ENCODE results near the gene GBP3. TPM values are rescaled to one million over a fixed set of nuclear protein-coding genes. Genes with fewer than 3 reads are reported as not detected.

Gene GBP3
- total RNA-seq (2021; ENCODE audit: unreplicated experiment) (1.2 TPM), Bru-seq, nascent RNA (percentile 47 among the genes with signal in this experiment), BruChase-seq, experiment 1, labeled RNA remaining after a 6-hour chase (percentile 28 among the genes with signal in this experiment), BruChase-seq, experiment 2, labeled RNA remaining after a 2-hour chase (percentile 33 among the genes with signal in this experiment)
- polyA plus RNA-seq (2012): 0.44 and 0.85 TPM in 2 replicates
- long read RNA-seq: 0 reads

GRCh38 chr1:89022167-89022959, at the start of gene GBP3:
TSS of gene GBP3 (minus strand) at chr1:89022866. CDS start at chr1:89020721, 2,145 bp downstream.
- intact Hi-C loops (cut with micrococcal nuclease): no loop called here
- ChIA-PET RAD21 (ENCODE audit: low non-redundant PET in 1 of 2, low total read pairs in 2 of 2, uncharacterized antibody in 2 of 2, unreplicated experiment in 2 of 2) (interaction anchor here in 1 of 2 experiments (1.3 kb wide), 1 partner anchor 63 kb away, joined by 5 read pairs; no protein-coding TSS in a partner anchor), CTCF (no interaction called here), POLR2A (interaction anchor here (0.6 to 1.3 kb wide), 4 partner anchors 9 to 131 kb away, joined by 3 to 4 read pairs (median 4); no protein-coding TSS in a partner anchor)
- peak within 1 kb of the TSS; percentile 58 for H3K9ac ChIP-seq (ENCODE audit: low read length)
- peak; percentile 79 for ATAC-seq
- no TSS peak for BruUV-seq (replicated peaks)
- no peaks in the 10 kb centered on the region for H3K9me3 ChIP-seq (ENCODE audit: control insufficient read depth in 1 of 2, insufficient read depth in 1 of 2, low read depth in 1 of 2, low read length in 2 of 2)
- peak within 1 kb of the TSS; percentile 85 for H2AFZ ChIP-seq (ENCODE audit: low read depth, low read length, poor library complexity, severe bottlenecking)
- no peaks in the 10 kb centered on the region for H3K36me3 ChIP-seq (ENCODE audit: control insufficient read depth in 1 of 2, insufficient read depth in 2 of 2, low read length in 2 of 2)
- peaks cover 8 to 20% of the 10 kb centered on the region in 2 experiments; a peak in 3 of 4 replicates for H3K4me1 ChIP-seq (ENCODE audit: control insufficient read depth in 1 of 2, insufficient read depth in 2 of 2, low read length in 2 of 2)
- H3K27ac ChIP-seq (ENCODE audit: low read depth, low read length): peak within 1 kb of the TSS; percentile 44
- TF ChIP-seq SP1 (IDR thresholded peaks at IDR 0.05; ENCODE audit: low read depth): 0 out of 2 replicates have a peak, but pooled peaks have one; percentile 33
- TF ChIP-seq CEBPB (IDR thresholded peaks at IDR 0.05; ENCODE audit: low read depth): peak; percentile 75
- TF ChIP-seq RAD21 (IDR thresholded peaks at IDR 0.05; ENCODE audit: low read depth): 0 out of 2 replicates have a peak, but pooled peaks have one; percentile 8
- no peak for TF ChIP-seq POLR2A (IDR thresholded peaks at IDR 0.05; ENCODE audit: borderline replicate concordance, extremely low read depth, insufficient read depth, insufficient read length)
- TF ChIP-seq SIN3A (IDR thresholded peaks at IDR 0.05; ENCODE audit: low read depth): 0 out of 2 replicates have a peak, but pooled peaks have one; percentile 32
- no peak for TF ChIP-seq SRF (IDR thresholded peaks at IDR 0.05; ENCODE audit: low read depth)
- TF ChIP-seq CBX3 (IDR thresholded peaks at IDR 0.05; ENCODE audit: low read depth): no peak
- TF ChIP-seq FOSL1 (IDR thresholded peaks at IDR 0.05; ENCODE audit: low read depth): peak; percentile 59; the same call in 1 of the 2 replicates
- TF ChIP-seq JUND (IDR thresholded peaks at IDR 0.05): peak; percentile 51; the same call in 1 of the 2 replicates
- no peaks in the 10 kb centered on the region for H3K79me2 ChIP-seq (ENCODE audit: insufficient read depth, low read length)
- H3K27me3 ChIP-seq (ENCODE audit: insufficient read depth, low read length): no peaks in the 10 kb centered on the region
- no peaks in the 10 kb centered on the region for H3K9me2 ChIP-seq (ENCODE audit: insufficient read depth)
- H3K4me3 ChIP-seq (replicated peaks in 1 of 2; ENCODE audit: low read depth in 1 of 2, low read length in 2 of 2): peak within 1 kb of the TSS; percentile 45 to 61
- DNase-seq (ENCODE audit: low read depth, low spot score): peak; percentile 18
- no peaks in the 10 kb centered on the region for H4K20me1 ChIP-seq (ENCODE audit: insufficient read depth)
- peak within 1 kb of the TSS; percentile 75 for H3K4me2 ChIP-seq (ENCODE audit: low read length)

- no peak overlapping the region for H3K4me2 ChIP-seq (ENCODE audit: low read length)
- no peak overlapping the region for H3K9ac ChIP-seq (ENCODE audit: low read length)
- intact Hi-C loops (cut with micrococcal nuclease): no loop called here
- H3K9me3 ChIP-seq (ENCODE audit: control insufficient read depth in 1 of 2, insufficient read depth in 1 of 2, low read depth in 1 of 2, low read length in 2 of 2): no peaks in the 10 kb centered on the region
- ChIA-PET CTCF (no interaction called here), RAD21 (ENCODE audit: low non-redundant PET in 1 of 2, low total read pairs in 2 of 2, uncharacterized antibody in 2 of 2, unreplicated experiment in 2 of 2) (no interaction called here), POLR2A (no interaction called here)
- H3K4me3 ChIP-seq (replicated peaks in 1 of 2; ENCODE audit: low read depth in 1 of 2, low read length in 2 of 2): no peak overlapping the region
- no peaks in the 10 kb centered on the region for H3K36me3 ChIP-seq (ENCODE audit: control insufficient read depth in 1 of 2, insufficient read depth in 2 of 2, low read length in 2 of 2)
- no peaks in the 10 kb centered on the region for H3K79me2 ChIP-seq (ENCODE audit: insufficient read depth, low read length)
- H3K9me2 ChIP-seq (ENCODE audit: insufficient read depth): no peaks in the 10 kb centered on the region
- H3K27ac ChIP-seq (ENCODE audit: low read depth, low read length): no peak overlapping the region
- no peaks in the 10 kb centered on the region for H4K20me1 ChIP-seq (ENCODE audit: insufficient read depth)
- no peak for ATAC-seq
- no peaks in the 10 kb centered on the region for H3K27me3 ChIP-seq (ENCODE audit: insufficient read depth, low read length)
- no peak overlapping the region for H2AFZ ChIP-seq (ENCODE audit: low read depth, low read length, poor library complexity, severe bottlenecking)
- H3K4me1 ChIP-seq (ENCODE audit: control insufficient read depth in 1 of 2, insufficient read depth in 2 of 2, low read length in 2 of 2): no peaks in the 10 kb centered on the region
- no peak for DNase-seq (ENCODE audit: low read depth, low spot score)
- no TSS peak for BruUV-seq (replicated peaks)
- no peak for TF ChIP-seq POLR2AphosphoS5 (IDR thresholded peaks at IDR 0.05; ENCODE audit: low read depth, low read length)
- TF ChIP-seq ATF3 (IDR thresholded peaks at IDR 0.05): no peak
- TF ChIP-seq ZFX (IDR thresholded peaks at IDR 0.05): no peak
- no peak for TF ChIP-seq JUND (IDR thresholded peaks at IDR 0.05)
- TF ChIP-seq EGR1 (IDR thresholded peaks at IDR 0.05; ENCODE audit: low read depth): no peak
- no peak for TF ChIP-seq EZH2phosphoT487 (IDR thresholded peaks at IDR 0.05; ENCODE audit: borderline replicate concordance)
- no peak for TF ChIP-seq ELF1 (IDR thresholded peaks at IDR 0.05; ENCODE audit: borderline replicate concordance, low read depth)
- no peak for TF ChIP-seq CTCF (IDR thresholded peaks at IDR 0.05 in 2 of 3, conservative IDR thresholded peaks at IDR 0.05 in 1 of 3; ENCODE audit: borderline replicate concordance in 1 of 3, insufficient read depth in 1 of 3, low read depth in 2 of 3, low read length in 2 of 3)
- no peak for TF ChIP-seq CEBPB (IDR thresholded peaks at IDR 0.05; ENCODE audit: low read depth)
- TF ChIP-seq ZNF274 (IDR thresholded peaks at IDR 0.05; ENCODE audit: low read depth, low read length): no peak
- no peak for TF ChIP-seq TCF7L2 (IDR thresholded peaks at IDR 0.05; ENCODE audit: borderline replicate concordance, extremely low read depth, insufficient read depth, insufficient read length)
- no peak for TF ChIP-seq CBX3 (IDR thresholded peaks at IDR 0.05; ENCODE audit: low read depth)
- no peak for TF ChIP-seq SIN3A (IDR thresholded peaks at IDR 0.05; ENCODE audit: low read depth)
Measured at GRCh38 chr1:89070509-89070908, 47.8 kb upstream of the GBP3 start.

Measured in HCT116 (cell line).